HG02571 (cell line): Measurements from ENCODE around the gene IL1F10.
A peak's percentile ranks its signal among the peaks of the same experiment; 100 is the strongest.
"Not testable (repeated sequence)": the region's sequence is repeated elsewhere in the genome, so short reads cannot be mapped to it uniquely, and the experiment has no call there.

Experiments used
- ATAC-seq: cut with Tn5 transposase; IDR thresholded peaks from one replicate; pipeline ENCODE4 v1.9.1; 2021; ENCODE audit warnings: mild to moderate bottlenecking, moderate library complexity; ENCODE audit not compliant: unreplicated experiment

The IL1F10 gene

GRCh38 chr2:113080134-113080533, 12.4 kb downstream of the IL1F10 start:
- no peak for ATAC-seq

- ATAC-seq: no peak
Measured at GRCh38 chr2:113081488-113082210, 13.9 kb downstream of the IL1F10 start.

GRCh38 chr2:113083296-113083695, 15.5 kb downstream of the IL1F10 start:
- ATAC-seq: no peak

- ATAC-seq: no peak
Measured at GRCh38 chr2:113084249-113085000, 16.7 kb downstream of the IL1F10 start.

- no peak for ATAC-seq
Measured at GRCh38 chr2:113085542-113085941, 17.8 kb downstream of the IL1F10 start.

- no peak for ATAC-seq
Measured at GRCh38 chr2:113088213-113088992, 20.6 kb downstream of the IL1F10 start.

GRCh38 chr2:113089916-113090315, 22.1 kb downstream of the IL1F10 start:
- no peak for ATAC-seq

- no peak for ATAC-seq
Measured at GRCh38 chr2:113091231-113091896, 23.6 kb downstream of the IL1F10 start.

- ATAC-seq: no peak
Measured at GRCh38 chr2:113092864-113093612, 25.3 kb downstream of the IL1F10 start.

GRCh38 chr2:113093613-113093977, 25.8 kb downstream of the IL1F10 start:
- ATAC-seq: no peak

GRCh38 chr2:113096306-113096705, 28.5 kb downstream of the IL1F10 start:
- ATAC-seq: not testable (repeated sequence)

- ATAC-seq: not testable (repeated sequence)
Measured at GRCh38 chr2:113096842-113097618, 29.3 kb downstream of the IL1F10 start.

- ATAC-seq: peak; percentile 50
Measured at GRCh38 chr2:113098041-113098440, 30.3 kb downstream of the IL1F10 start.

- no peak for ATAC-seq
Measured at GRCh38 chr2:113098532-113098931, 30.8 kb downstream of the IL1F10 start.

GRCh38 chr2:113102133-113102532, 34.4 kb downstream of the IL1F10 start:
- no peak for ATAC-seq

GRCh38 chr2:113103277-113103676, 35.5 kb downstream of the IL1F10 start:
- no peak for ATAC-seq

- no peak for ATAC-seq
Measured at GRCh38 chr2:113104054-113104611, 36.4 kb downstream of the IL1F10 start.

GRCh38 chr2:113105047-113105785, 37.4 kb downstream of the IL1F10 start:
- ATAC-seq: no peak

GRCh38 chr2:113111121-113111520, 43.4 kb downstream of the IL1F10 start:
- no peak for ATAC-seq
